Mesodermal cell (in vitro differentiated cells): ENCODE results near the gene BRPF3.
A peak's percentile ranks its signal among the peaks of the same experiment; 100 is the strongest.

Experiments
- H3K27ac ChIP-seq: 2 replicates; pipeline ENCODE4 v1.7.0; 2013; ENCODE audit warnings: mild to moderate bottlenecking, low read depth, low read length, moderate library complexity; ENCODE audit not compliant: severe bottlenecking
- H3K36me3 ChIP-seq: 2 replicates; pipeline ENCODE4 v1.7.1; 2013; ENCODE audit warnings: mild to moderate bottlenecking, low read length, moderate library complexity; ENCODE audit not compliant: control insufficient read depth, insufficient read depth
- H3K4me1 ChIP-seq: one replicate; pipeline ENCODE4 v1.7.1; 2013; ENCODE audit warnings: mild to moderate bottlenecking, low read length; ENCODE audit not compliant: insufficient read depth, control insufficient read depth, poor library complexity, severe bottlenecking
- H3K4me3 ChIP-seq: 2 replicates; pipeline ENCODE4 v1.7.0; 2013; ENCODE audit warnings: low read length, control low read depth, mild to moderate bottlenecking; ENCODE audit not compliant: insufficient read depth, poor library complexity, severe bottlenecking; ENCODE audit errors: extremely low read depth
- H3K9me3 ChIP-seq: 2 replicates; pipeline ENCODE4 v1.7.1; 2013; ENCODE audit warnings: mild to moderate bottlenecking, low read length, moderate library complexity; ENCODE audit not compliant: control insufficient read depth
- WGBS, 2 experiments: methylation state at CpG; one replicate each; pipeline ENCODE4 v1.1.5; 2013; ENCODE audit warnings: missing lambda C conversion rate in 2 of 2; ENCODE audit not compliant: insufficient coverage in 2 of 2; 5-methylcytosine and 5-hydroxymethylcytosine counted together

BRPF3 gene

GRCh38 chr6:36246506-36247268, 50.1 kb downstream of the BRPF3 start:
- no peaks in the 10 kb centered on the region for H3K9me3 ChIP-seq
- no peak overlapping the region for H3K27ac ChIP-seq
- H3K36me3 ChIP-seq = no peaks in the 10 kb centered on the region
- H3K4me1 ChIP-seq = peaks cover 33% of the 10 kb centered on the region
- WGBS, 2 experiments = 89 to 92% methylated on average over 18 to 19 of the region's 22 CpGs
- no peak overlapping the region for H3K4me3 ChIP-seq

GRCh38 chr6:36247693-36248092, 51.1 kb downstream of the BRPF3 start:
- WGBS, 2 experiments = 81 to 95% methylated on average over 3 to 5 of the region's 6 CpGs
- Histone ChIP-seq H3K36me3 (no peaks in the 10 kb centered on the region), H3K4me1 (peaks cover 29% of the 10 kb centered on the region), H3K9me3 (no peaks in the 10 kb centered on the region), H3K27ac (peak overlapping the region; percentile 10), H3K4me3 (no peak overlapping the region)

GRCh38 chr6:36248980-36249379, 52.4 kb downstream of the BRPF3 start:
- Histone ChIP-seq H3K4me3 (no peak overlapping the region), H3K36me3 (no peaks in the 10 kb centered on the region), H3K4me1 (peaks cover 23% of the 10 kb centered on the region), H3K9me3 (no peaks in the 10 kb centered on the region), H3K27ac (no peak overlapping the region)
- no CpG with 5 or more reads among the region's 1 CpG for WGBS, 2 experiments

GRCh38 chr6:36249536-36249935, 53.0 kb downstream of the BRPF3 start:
- H3K4me1 ChIP-seq = peaks cover 20% of the 10 kb centered on the region
- WGBS, 2 experiments = 82 to 100% methylated on average over 1 to 2 of the region's 5 CpGs
- no peak overlapping the region for H3K4me3 ChIP-seq

GRCh38 chr6:36252005-36252404, 55.5 kb downstream of the BRPF3 start:
- peaks cover 10% of the 10 kb centered on the region for H3K4me1 ChIP-seq
- no peak overlapping the region for H3K4me3 ChIP-seq
- H3K27ac ChIP-seq = no peak overlapping the region
- 100% methylated on average over 1 of the region's 2 CpGs for WGBS, 2 experiments
- H3K9me3 ChIP-seq = no peaks in the 10 kb centered on the region
- H3K36me3 ChIP-seq = no peaks in the 10 kb centered on the region

More at GRCh38 chr6:36249536-36249935, 53.0 kb downstream of the BRPF3 start:
- no peaks in the 10 kb centered on the region for H3K9me3 ChIP-seq
- no peaks in the 10 kb centered on the region for H3K36me3 ChIP-seq
- H3K27ac ChIP-seq = no peak overlapping the region

GRCh38 chr6:36263390-36264000, 67.0 kb downstream of the BRPF3 start:
- Histone ChIP-seq H3K9me3 (peaks cover 6% of the 10 kb centered on the region), H3K27ac (no peak overlapping the region), H3K36me3 (no peaks in the 10 kb centered on the region), H3K4me3 (no peak overlapping the region), H3K4me1 (peaks cover under 1% of the 10 kb centered on the region)
- 78 to 87% methylated on average over 3 to 6 of the region's 9 CpGs for WGBS, 2 experiments

GRCh38 chr6:36265744-36266143, 69.2 kb downstream of the BRPF3 start:
- 50% methylated on average over 1 of the region's 1 CpG; no CpG with 5 or more reads in 1 of the 2 experiments for WGBS, 2 experiments

GRCh38 chr6:36266913-36267644, 70.5 kb downstream of the BRPF3 start:
- H3K36me3 ChIP-seq = no peaks in the 10 kb centered on the region
- peaks cover 12% of the 10 kb centered on the region for H3K4me1 ChIP-seq
- no peak overlapping the region for H3K27ac ChIP-seq
- 91 to 96% methylated on average over 12 to 13 of the region's 13 CpGs for WGBS, 2 experiments
- peaks cover 6% of the 10 kb centered on the region for H3K9me3 ChIP-seq
- no peak overlapping the region for H3K4me3 ChIP-seq

More at GRCh38 chr6:36265744-36266143, 69.2 kb downstream of the BRPF3 start:
- peaks cover 12% of the 10 kb centered on the region for H3K4me1 ChIP-seq
- H3K36me3 ChIP-seq = no peaks in the 10 kb centered on the region
- no peak overlapping the region for H3K4me3 ChIP-seq
- peaks cover 6% of the 10 kb centered on the region for H3K9me3 ChIP-seq
- no peak overlapping the region for H3K27ac ChIP-seq

- WGBS, 2 experiments = 96 to 98% methylated on average over 4 of the region's 4 CpGs
- no peaks in the 10 kb centered on the region for H3K36me3 ChIP-seq
- H3K4me1 ChIP-seq = peaks cover 12% of the 10 kb centered on the region
- no peak overlapping the region for H3K4me3 ChIP-seq
- no peak overlapping the region for H3K27ac ChIP-seq
- peaks cover 6% of the 10 kb centered on the region for H3K9me3 ChIP-seq
Observed at GRCh38 chr6:36267731-36268477, 71.4 kb downstream of the BRPF3 start.
